HL-60 (cell line): ENCODE results near the gene CYP26B1.

ENCODE experiments used
- DNase-seq, 2 experiments: peaks; one replicate each; pipeline ENCODE4 v3.0.0-alpha.2; 2010 to 2020; ENCODE audit warnings: low read depth in 1 of 2, low spot score in 1 of 2
- H3K27ac ChIP-seq: fragments of 250-450 bp; sonication (Bioruptor Pico); replicated peaks from 2 replicates; pipeline ENCODE4 v1.5.1; 2020; ENCODE audit warnings: mild to moderate bottlenecking, moderate library complexity
- H3K27me3 ChIP-seq: fragments of 250-450 bp; sonication (Bioruptor Pico); 2 replicates; pipeline ENCODE4 v1.5.1; 2021; ENCODE audit warnings: mild to moderate bottlenecking, moderate library complexity; ENCODE audit not compliant: insufficient read depth, poor library complexity, severe bottlenecking
- H3K4me3 ChIP-seq: replicated peaks from 2 replicates; pipeline ENCODE4 v1.5.1; 2011; ENCODE audit warnings: mild to moderate bottlenecking, control low read depth, low read length; ENCODE audit not compliant: insufficient read depth
- GABPA ChIP-seq: IDR thresholded peaks from 2 replicates; pipeline ENCODE4 v1.6.1; 2012; ENCODE audit warnings: low read depth
- POLR2AphosphoS5 ChIP-seq: IDR thresholded peaks from 2 replicates; pipeline ENCODE4 v1.6.1; 2012; ENCODE audit warnings: low read depth
- SPI1 ChIP-seq: IDR thresholded peaks from 2 replicates; pipeline ENCODE4 v1.6.1; 2012; ENCODE audit warnings: low read depth, mild to moderate bottlenecking, borderline replicate concordance
- TF ChIP-seq, protein P1 (sequence below): IDR thresholded peaks from 2 replicates; pipeline ENCODE4 v1.6.1; 2012; ENCODE audit warnings: low read depth; ENCODE audit not compliant: insufficient replicate concordance
- TF ChIP-seq, protein P2 (sequence below): IDR thresholded peaks from one replicate; pipeline ENCODE4 v1.5.1; 2011; ENCODE audit warnings: low read length, control low read depth, inconsistent platforms; ENCODE audit not compliant: insufficient read depth

Gene CYP26B1

DNA sequence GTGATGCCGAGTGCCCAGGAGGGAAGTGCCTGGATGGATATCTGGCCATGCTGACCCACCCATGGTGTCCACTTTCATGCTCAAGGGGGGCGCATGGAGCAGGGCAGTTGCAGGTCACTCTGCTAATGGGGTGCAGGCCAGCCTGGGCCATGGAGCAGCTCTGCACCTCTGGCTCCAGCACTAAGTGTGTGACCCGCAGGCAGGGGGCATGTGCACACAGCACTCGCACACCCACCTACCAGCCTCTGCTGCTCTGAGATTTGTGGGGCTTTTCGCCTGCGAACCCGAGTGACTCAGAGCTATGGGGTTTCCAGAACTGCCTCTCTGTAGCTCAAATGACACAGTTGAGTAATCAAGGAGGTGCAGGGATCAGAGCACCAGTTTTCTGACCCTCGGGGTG is 66.2 kb downstream of the CYP26B1 start:
- TF ChIP-seq, protein P1, sequence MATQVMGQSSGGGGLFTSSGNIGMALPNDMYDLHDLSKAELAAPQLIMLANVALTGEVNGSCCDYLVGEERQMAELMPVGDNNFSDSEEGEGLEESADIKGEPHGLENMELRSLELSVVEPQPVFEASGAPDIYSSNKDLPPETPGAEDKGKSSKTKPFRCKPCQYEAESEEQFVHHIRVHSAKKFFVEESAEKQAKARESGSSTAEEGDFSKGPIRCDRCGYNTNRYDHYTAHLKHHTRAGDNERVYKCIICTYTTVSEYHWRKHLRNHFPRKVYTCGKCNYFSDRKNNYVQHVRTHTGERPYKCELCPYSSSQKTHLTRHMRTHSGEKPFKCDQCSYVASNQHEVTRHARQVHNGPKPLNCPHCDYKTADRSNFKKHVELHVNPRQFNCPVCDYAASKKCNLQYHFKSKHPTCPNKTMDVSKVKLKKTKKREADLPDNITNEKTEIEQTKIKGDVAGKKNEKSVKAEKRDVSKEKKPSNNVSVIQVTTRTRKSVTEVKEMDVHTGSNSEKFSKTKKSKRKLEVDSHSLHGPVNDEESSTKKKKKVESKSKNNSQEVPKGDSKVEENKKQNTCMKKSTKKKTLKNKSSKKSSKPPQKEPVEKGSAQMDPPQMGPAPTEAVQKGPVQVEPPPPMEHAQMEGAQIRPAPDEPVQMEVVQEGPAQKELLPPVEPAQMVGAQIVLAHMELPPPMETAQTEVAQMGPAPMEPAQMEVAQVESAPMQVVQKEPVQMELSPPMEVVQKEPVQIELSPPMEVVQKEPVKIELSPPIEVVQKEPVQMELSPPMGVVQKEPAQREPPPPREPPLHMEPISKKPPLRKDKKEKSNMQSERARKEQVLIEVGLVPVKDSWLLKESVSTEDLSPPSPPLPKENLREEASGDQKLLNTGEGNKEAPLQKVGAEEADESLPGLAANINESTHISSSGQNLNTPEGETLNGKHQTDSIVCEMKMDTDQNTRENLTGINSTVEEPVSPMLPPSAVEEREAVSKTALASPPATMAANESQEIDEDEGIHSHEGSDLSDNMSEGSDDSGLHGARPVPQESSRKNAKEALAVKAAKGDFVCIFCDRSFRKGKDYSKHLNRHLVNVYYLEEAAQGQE: no peak
- TF ChIP-seq POLR2AphosphoS5: no peak
- TF ChIP-seq GABPA: no peak
- TF ChIP-seq, protein P2, sequence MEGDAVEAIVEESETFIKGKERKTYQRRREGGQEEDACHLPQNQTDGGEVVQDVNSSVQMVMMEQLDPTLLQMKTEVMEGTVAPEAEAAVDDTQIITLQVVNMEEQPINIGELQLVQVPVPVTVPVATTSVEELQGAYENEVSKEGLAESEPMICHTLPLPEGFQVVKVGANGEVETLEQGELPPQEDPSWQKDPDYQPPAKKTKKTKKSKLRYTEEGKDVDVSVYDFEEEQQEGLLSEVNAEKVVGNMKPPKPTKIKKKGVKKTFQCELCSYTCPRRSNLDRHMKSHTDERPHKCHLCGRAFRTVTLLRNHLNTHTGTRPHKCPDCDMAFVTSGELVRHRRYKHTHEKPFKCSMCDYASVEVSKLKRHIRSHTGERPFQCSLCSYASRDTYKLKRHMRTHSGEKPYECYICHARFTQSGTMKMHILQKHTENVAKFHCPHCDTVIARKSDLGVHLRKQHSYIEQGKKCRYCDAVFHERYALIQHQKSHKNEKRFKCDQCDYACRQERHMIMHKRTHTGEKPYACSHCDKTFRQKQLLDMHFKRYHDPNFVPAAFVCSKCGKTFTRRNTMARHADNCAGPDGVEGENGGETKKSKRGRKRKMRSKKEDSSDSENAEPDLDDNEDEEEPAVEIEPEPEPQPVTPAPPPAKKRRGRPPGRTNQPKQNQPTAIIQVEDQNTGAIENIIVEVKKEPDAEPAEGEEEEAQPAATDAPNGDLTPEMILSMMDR: no peak
- no peak for TF ChIP-seq SPI1
- no peak overlapping the region for H3K4me3 ChIP-seq
- no peaks in the 10 kb centered on the region for H3K27me3 ChIP-seq
- H3K27ac ChIP-seq: no peak overlapping the region
- DNase-seq: no peak

DNA sequence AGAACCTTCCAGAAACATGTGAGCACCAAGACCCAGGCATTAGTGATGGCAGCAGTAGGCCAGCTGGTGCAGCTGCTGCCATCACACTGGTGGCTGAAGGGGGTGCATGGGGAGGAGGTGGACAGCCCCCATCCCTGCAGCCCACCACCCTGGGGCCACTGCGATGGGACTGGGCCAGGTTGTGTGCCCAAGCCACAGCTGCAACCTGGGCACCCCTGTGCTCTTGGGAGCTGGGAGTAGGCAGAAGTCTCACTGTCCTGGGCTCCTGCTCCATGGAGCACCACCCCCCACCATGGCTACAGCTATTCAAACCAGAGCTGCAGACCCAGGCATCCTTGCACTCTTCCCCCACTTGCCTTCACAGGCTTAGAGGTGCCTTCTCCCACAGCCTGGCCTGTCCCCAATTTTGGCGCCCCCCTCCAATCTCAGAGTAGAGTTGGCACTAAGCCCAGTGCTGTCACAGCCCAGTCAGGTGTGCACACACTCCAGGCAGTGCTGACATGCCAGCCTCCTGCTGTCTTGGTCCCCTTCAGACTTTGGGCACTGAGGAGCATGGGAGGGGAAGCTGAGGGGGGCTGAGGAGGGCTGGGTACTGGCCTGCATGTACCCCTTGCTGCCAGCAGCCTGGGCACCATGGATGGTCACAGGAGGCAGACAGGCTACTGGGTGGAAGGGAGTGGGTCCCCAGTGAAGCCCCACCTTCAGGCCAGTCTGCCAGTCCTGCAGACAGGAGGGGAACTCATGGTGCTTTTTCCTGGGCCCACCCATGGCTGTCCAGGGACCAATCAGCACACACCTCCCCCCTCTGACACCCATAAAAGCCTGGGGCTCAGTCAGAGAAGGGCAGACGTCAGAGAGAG is 67.1 kb downstream of the CYP26B1 start:
- TF ChIP-seq, protein P1: no peak
- no peak for TF ChIP-seq POLR2AphosphoS5
- TF ChIP-seq, protein P2: no peak
- no peak for TF ChIP-seq GABPA
- TF ChIP-seq SPI1: no peak
- H3K4me3 ChIP-seq: no peak overlapping the region
- H3K27ac ChIP-seq: no peak overlapping the region
- no peak for DNase-seq
- no peaks in the 10 kb centered on the region for H3K27me3 ChIP-seq
